Breast epithelium (tissue), 4 donors: ENCODE data around the gene TNNI3. TPM values are rescaled to one million over a fixed set of nuclear protein-coding genes. Genes with fewer than 3 reads are reported as not detected.
"Not testable (repeated sequence)": the region's sequence is repeated elsewhere in the genome, so short reads cannot be mapped to it uniquely, and the experiment has no call there.

Experiments used
- DNase-seq, 2 donors: peaks; one replicate each; pipeline ENCODE4 v3.0.0-alpha.2; 2019; ENCODE audit warnings: low spot score in 2 of 2
- H3K27ac ChIP-seq, 2 donors: fragments of 200-600 bp; sonication (generic) in 1 of 2; one replicate each; pipeline ENCODE4 v1.5.1; 2016 to 2019; ENCODE audit warnings: mild to moderate bottlenecking in 1 of 2
- H3K27me3 ChIP-seq, 2 donors: fragments of 200-600 bp; sonication (generic) in 1 of 2; one replicate each; pipeline versions ENCODE4 v1.5.1 to v1.6.0; 2017 to 2019; ENCODE audit warnings: control low read depth in 1 of 2, mild to moderate bottlenecking in 1 of 2
- H3K36me3 ChIP-seq: fragments of 200-600 bp; one replicate; pipeline ENCODE4 v1.5.1; 2019
- H3K4me1 ChIP-seq, 2 donors: fragments of 200-600 bp; sonication (generic); one replicate each; pipeline ENCODE4 v1.5.1; 2016 to 2019; ENCODE audit warnings: control low read depth in 1 of 2
- H3K4me3 ChIP-seq, 3 donors: fragments of 200-600 bp; sonication (generic); 1 replicate in 2 of 3; 2 replicates in 1 of 3; pipeline ENCODE4 v1.5.1; 2016 to 2019; ENCODE audit warnings: mild to moderate bottlenecking in 3 of 3, moderate library complexity in 2 of 3
- H3K9me3 ChIP-seq, 2 donors: fragments of 200-600 bp; sonication (generic) in 1 of 2; one replicate each; pipeline ENCODE4 v1.5.1; 2016 to 2019; ENCODE audit warnings: control low read depth in 1 of 2
- POLR2A ChIP-seq: fragments of 450-650 bp; IDR thresholded peaks from one replicate; pipeline ENCODE4 v1.6.1; 2016; ENCODE audit warnings: antibody characterized with exemption, mild to moderate bottlenecking, moderate library complexity
- POLR2AphosphoS5 ChIP-seq, 3 donors: sonication (generic); formaldehyde crosslinking; IDR thresholded peaks; one replicate each; pipeline ENCODE4 v1.6.1; 2017; ENCODE audit warnings: antibody characterized with exemption in 3 of 3
- intact Hi-C: fragments of 100-400 bp; cut with DNase I; formaldehyde crosslinking; loops from one replicate; pipeline ENCODE4 v1.15.1; 2023; ENCODE audit warnings: low total_unique reads
- total RNA-seq, 3 donors: library from RNA; depleted of rRNA; stranded (reverse); fragments of >200 nt; gene quantifications; one replicate each; pipeline ENCODE4 v1.1.0, GENCODE V29; 2016
- TF ChIP-seq, protein P1 (sequence below), 3 donors: fragments of 450-650 bp; IDR thresholded peaks; one replicate each; pipeline ENCODE4 v1.5.1; 2016 to 2017; ENCODE audit warnings: antibody characterized with exemption in 3 of 3, mild to moderate bottlenecking in 3 of 3, moderate library complexity in 3 of 3

TNNI3 gene
- total RNA-seq, result 1 to 10 TPM in 1 of 3 donors, not detected in 2; 2.6 TPM

GRCh38 chr19:55157064-55157908 is at the start of gene TNNI3:
TNNI3 (minus strand) TSS chr19:55157732; CDS start chr19:55157589, 143 bp downstream.
- H3K4me3 ChIP-seq, result peak within 1 kb of the TSS in 1 of 3 donors; percentile 52
- no peaks in the 10 kb centered on the region for H3K9me3 ChIP-seq
- no peak for DNase-seq
- peaks cover 8 to 60% of the 10 kb centered on the region in 2 donors for H3K27me3 ChIP-seq
- no peaks in the 10 kb centered on the region for H3K36me3 ChIP-seq
- H3K27ac ChIP-seq, result no peak within 1 kb of the TSS
- intact Hi-C loops, result no loop called here
- no peaks in the 10 kb centered on the region for H3K4me1 ChIP-seq
- TF ChIP-seq POLR2AphosphoS5 (IDR thresholded peaks at IDR 0.05), result no peak
- TF ChIP-seq, protein P1, sequence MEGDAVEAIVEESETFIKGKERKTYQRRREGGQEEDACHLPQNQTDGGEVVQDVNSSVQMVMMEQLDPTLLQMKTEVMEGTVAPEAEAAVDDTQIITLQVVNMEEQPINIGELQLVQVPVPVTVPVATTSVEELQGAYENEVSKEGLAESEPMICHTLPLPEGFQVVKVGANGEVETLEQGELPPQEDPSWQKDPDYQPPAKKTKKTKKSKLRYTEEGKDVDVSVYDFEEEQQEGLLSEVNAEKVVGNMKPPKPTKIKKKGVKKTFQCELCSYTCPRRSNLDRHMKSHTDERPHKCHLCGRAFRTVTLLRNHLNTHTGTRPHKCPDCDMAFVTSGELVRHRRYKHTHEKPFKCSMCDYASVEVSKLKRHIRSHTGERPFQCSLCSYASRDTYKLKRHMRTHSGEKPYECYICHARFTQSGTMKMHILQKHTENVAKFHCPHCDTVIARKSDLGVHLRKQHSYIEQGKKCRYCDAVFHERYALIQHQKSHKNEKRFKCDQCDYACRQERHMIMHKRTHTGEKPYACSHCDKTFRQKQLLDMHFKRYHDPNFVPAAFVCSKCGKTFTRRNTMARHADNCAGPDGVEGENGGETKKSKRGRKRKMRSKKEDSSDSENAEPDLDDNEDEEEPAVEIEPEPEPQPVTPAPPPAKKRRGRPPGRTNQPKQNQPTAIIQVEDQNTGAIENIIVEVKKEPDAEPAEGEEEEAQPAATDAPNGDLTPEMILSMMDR (IDR thresholded peaks at IDR 0.05), result no peak
- no peak for TF ChIP-seq POLR2A

GRCh38 chr19:55206664-55207500 is 49.4 kb upstream of the TNNI3 start:
- peak overlapping the region in 1 of 2 donors; percentile 34 for H3K27ac ChIP-seq
- H3K9me3 ChIP-seq, result peaks cover 0 to under 1% of the 10 kb centered on the region in 2 donors
- no peaks in the 10 kb centered on the region for H3K4me1 ChIP-seq
- intact Hi-C loops, result no loop called here
- H3K36me3 ChIP-seq, result no peaks in the 10 kb centered on the region
- no peaks in the 10 kb centered on the region for H3K27me3 ChIP-seq
- DNase-seq, result peak; percentile 38 to 68
- peak overlapping the region; percentile 30 to 56 (median 34) for H3K4me3 ChIP-seq
- TF ChIP-seq POLR2A (no peak), POLR2AphosphoS5 (IDR thresholded peaks at IDR 0.05) (peak in 2 of 3 donors; percentile 45 to 63)
- TF ChIP-seq, protein P1 (IDR thresholded peaks at IDR 0.05), result no peak

DNA sequence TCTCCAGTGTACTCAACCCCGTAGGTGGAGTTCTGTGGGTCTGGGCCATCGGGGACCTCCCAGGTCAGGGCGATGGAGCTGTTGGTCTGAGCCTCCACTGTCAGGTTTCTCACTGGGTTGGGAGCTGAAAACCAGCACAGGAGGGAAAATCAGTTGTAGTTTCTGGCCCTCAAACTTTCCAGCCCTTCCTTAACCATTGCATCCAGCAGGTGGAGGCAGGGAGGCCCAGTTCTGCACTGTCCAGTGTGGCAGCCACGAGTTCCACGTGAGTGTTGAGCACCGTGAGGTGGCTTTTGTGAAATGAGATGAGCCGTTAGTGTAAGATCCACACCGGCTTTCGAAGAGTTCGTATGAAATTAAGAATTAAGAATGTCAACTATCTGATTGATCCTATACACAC is 44.7 kb upstream of the TNNI3 start:
- H3K9me3 ChIP-seq, H3K27me3 ChIP-seq, H3K27ac ChIP-seq, intact Hi-C loops, H3K36me3 ChIP-seq, H3K4me1 ChIP-seq, DNase-seq, H3K4me3 ChIP-seq: not testable (repeated sequence)

DNA sequence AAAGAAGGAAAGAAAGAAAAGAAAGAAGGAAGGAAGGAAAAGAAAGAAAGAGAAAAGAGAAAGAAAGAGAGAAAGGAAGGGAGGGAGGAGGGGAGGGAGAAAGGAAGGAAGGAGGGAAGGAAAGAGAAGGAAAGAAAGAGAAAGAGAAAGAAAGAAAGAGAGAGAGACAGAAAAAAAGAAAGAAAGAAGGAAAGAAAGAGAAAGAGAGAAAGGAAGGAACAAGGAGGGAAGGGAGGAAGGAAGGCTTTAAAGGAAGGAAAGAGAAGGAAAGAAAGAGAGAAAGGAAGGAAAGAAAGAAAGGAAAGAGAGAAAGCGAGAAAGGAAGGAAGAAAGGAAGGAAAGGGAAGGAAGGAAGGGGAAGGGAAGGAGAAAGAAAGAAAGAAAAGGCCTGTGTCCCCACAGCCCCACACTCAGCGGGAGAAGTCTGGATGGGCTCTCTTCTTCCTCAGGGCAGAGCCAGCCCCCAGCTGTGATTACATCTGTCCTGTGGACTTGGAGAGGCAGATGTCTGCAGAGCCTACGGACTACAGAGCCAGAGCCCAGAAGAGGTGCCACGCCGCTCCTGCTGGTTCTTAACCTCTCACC is 42.2 kb upstream of the TNNI3 start:
- Histone ChIP-seq H3K4me1 (no peaks in the 10 kb centered on the region), H3K4me3 (no peak overlapping the region), H3K27ac (no peak overlapping the region), H3K27me3 (peaks cover 0 to 7% of the 10 kb centered on the region in 2 donors), H3K9me3 (no peaks in the 10 kb centered on the region), H3K36me3 (no peaks in the 10 kb centered on the region)
- TF ChIP-seq, protein P1 (IDR thresholded peaks at IDR 0.05), result no peak
- TF ChIP-seq POLR2AphosphoS5 (IDR thresholded peaks at IDR 0.05), result no peak
- TF ChIP-seq POLR2A, result no peak
- DNase-seq, result no peak
- intact Hi-C loops, result no loop called here

- no peaks in the 10 kb centered on the region for H3K36me3 ChIP-seq
- DNase-seq, result no peak
- intact Hi-C loops, result no loop called here
- H3K27me3 ChIP-seq, result peaks cover 0 to 7% of the 10 kb centered on the region in 2 donors
- no peaks in the 10 kb centered on the region for H3K4me1 ChIP-seq
- H3K9me3 ChIP-seq, result no peaks in the 10 kb centered on the region
- H3K27ac ChIP-seq, result no peak overlapping the region
- H3K4me3 ChIP-seq, result no peak overlapping the region
- no peak for TF ChIP-seq POLR2A
- no peak for TF ChIP-seq POLR2AphosphoS5 (IDR thresholded peaks at IDR 0.05)
- TF ChIP-seq, protein P1 (IDR thresholded peaks at IDR 0.05), result no peak
These were observed 41.1 kb upstream of the TNNI3 start for GRCh38 chr19:55198651-55199050.
